ENCODE results near the gene FAHD1. TPM values are rescaled to one million over a fixed set of nuclear protein-coding genes. Genes with fewer than 3 reads are reported as not detected.
A peak's percentile ranks its signal among the peaks of the same experiment; 100 is the strongest.

Gene FAHD1
- total and polyA plus RNA-seq, 9 of the 15 experiments (the other 6 are each of a cell fraction or from before 2014, with no cell fraction given) = 2.2 to 20.9 (median 10.7) TPM

DNA sequence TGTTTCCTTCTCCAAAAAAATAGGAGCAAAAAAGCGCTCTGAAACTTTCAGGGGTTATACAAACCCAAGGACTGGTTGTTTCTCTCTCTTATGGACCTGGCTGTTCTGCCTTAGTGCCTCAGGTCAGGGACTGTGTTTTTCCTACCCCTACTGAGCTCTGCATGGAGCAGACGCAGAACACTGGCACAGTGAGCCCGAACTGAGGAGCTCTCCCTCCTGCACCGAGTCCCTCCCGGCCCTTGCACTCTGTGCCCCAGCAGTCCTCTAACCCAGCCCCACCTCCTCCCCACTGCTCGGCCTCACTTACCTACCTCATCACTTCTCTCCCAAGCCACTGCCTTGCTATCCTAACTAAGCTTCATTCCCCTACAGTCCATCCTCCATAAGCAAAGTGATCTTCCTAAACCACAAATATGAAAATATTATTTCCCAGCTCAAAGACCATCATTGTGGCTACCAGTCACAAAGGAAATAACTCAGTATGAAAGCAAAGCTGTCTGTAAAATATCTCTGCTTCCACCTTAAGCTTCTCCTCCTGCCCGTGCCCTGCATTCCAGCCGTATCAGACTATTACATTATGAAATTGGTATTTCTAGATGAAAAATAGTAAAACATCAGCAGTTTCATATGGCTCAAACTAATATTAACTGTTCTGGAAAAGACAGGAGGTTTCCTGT lies 31.3 kb downstream of the FAHD1 start:
- Histone ChIP-seq H3K36me3 (ENCODE audit: control insufficient read depth, insufficient read depth, low read length) (peaks cover 80% of the 10 kb centered on the region), H3K79me2 (ENCODE audit: control insufficient read depth, insufficient read depth, low read length) (peaks cover 15% of the 10 kb centered on the region), H3K9ac (ENCODE audit: insufficient read depth in 1 of 2, low read depth in 2 of 2, low read length in 2 of 2) (peak overlapping the region in 1 of 2 experiments; percentile 64; a peak in 1 of 4 replicates), H3K27me3 (ENCODE audit: control insufficient read depth in 2 of 2, insufficient read depth in 2 of 2, low read length in 2 of 2) (no peaks in the 10 kb centered on the region), H3K4me1 (replicated peaks in 1 of 2; ENCODE audit: control insufficient read depth in 2 of 2, insufficient read depth in 2 of 2, low read length in 2 of 2) (no peaks in the 10 kb centered on the region), H3K4me2 (ENCODE audit: insufficient read depth, low read length) (no peak overlapping the region), H3K9me1 (ENCODE audit: control insufficient read depth, insufficient read depth, low read length) (no peaks in the 10 kb centered on the region), H3K9me3 (replicated peaks; ENCODE audit: control insufficient read depth, insufficient read depth, low read depth, low read length) (no peaks in the 10 kb centered on the region), H2AFZ (ENCODE audit: low read depth, low read length) (no peak overlapping the region), H3K4me3 (no peak overlapping the region), H4K20me1 (replicated peaks; ENCODE audit: control insufficient read depth, insufficient read depth, low read length) (no peaks in the 10 kb centered on the region), H3K27ac (ENCODE audit: extremely low read depth, low read depth, low read length) (no peak overlapping the region)
- intact Hi-C loops (cut with micrococcal nuclease) (no loop called here), in situ Hi-C loops (cut with MboI) (no loop called here)
- TF ChIP-seq CBX1 (IDR thresholded peaks at IDR 0.05; ENCODE audit: low read depth) (no peak), ZNF707 (CRISPR knock-in tag; conservative IDR thresholded peaks at IDR 0.05) (no peak)
- ChIA-PET CTCF (ENCODE audit: low intra/inter-chr PET ratio) (no interaction called here), POLR2A (interaction anchor here (0.6 to 1.3 kb wide), 3 partner anchors 13 to 1074 kb away, joined by 3 to 5 read pairs (median 5); no protein-coding TSS in a partner anchor)
- no TSS peak for BruUV-seq (replicated peaks)
- no peak for DNase-seq (ENCODE audit: extremely low read depth in 1 of 4, low spot score in 3 of 4)
- no peak for ATAC-seq
- WGBS (ENCODE audit: insufficient coverage, low coverage, missing lambda C conversion rate) = 71% methylated on average over 8 of the region's 8 CpGs
- no peak for FAIRE-seq

DNA sequence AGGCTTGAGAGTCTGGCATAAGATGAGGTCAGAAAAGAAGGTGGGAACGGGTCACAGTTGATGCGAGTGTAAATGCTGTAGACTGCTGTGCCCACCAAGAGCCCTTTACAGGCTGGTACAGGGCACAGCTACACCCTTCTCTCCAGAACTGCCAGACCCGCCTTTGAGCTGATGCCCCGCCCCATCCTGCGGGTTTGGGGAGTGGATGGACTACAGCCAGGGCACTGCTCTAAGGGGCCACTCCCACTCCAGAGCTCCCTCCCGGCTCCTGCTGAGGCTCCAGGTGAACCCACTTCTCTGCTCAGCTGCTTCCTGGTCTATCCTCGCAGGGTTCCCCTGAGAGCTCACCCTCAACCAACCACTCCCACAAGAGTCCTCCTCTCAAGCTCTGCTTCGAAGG lies 32.6 kb downstream of the FAHD1 start:
- CTCF ChIA-PET (ENCODE audit: low intra/inter-chr PET ratio) = no interaction called here
- POLR2A ChIA-PET = interaction anchor here (0.8 to 1.0 kb wide), 3 partner anchors 10 to 101 kb away, joined by 3 read pairs; no protein-coding TSS in a partner anchor
- no peak for ATAC-seq
- intact Hi-C loops (cut with micrococcal nuclease) (no loop called here), in situ Hi-C loops (cut with MboI) (no loop called here)
- Histone ChIP-seq H3K9ac (ENCODE audit: insufficient read depth in 1 of 2, low read depth in 2 of 2, low read length in 2 of 2) (no peak overlapping the region), H3K79me2 (ENCODE audit: control insufficient read depth, insufficient read depth, low read length) (peaks cover 23% of the 10 kb centered on the region), H2AFZ (ENCODE audit: low read depth, low read length) (no peak overlapping the region), H3K4me1 (replicated peaks in 1 of 2; ENCODE audit: control insufficient read depth in 2 of 2, insufficient read depth in 2 of 2, low read length in 2 of 2) (no peaks in the 10 kb centered on the region), H4K20me1 (replicated peaks; ENCODE audit: control insufficient read depth, insufficient read depth, low read length) (no peaks in the 10 kb centered on the region), H3K27me3 (ENCODE audit: control insufficient read depth in 2 of 2, insufficient read depth in 2 of 2, low read length in 2 of 2) (no peaks in the 10 kb centered on the region), H3K27ac (ENCODE audit: extremely low read depth, low read depth, low read length) (no peak overlapping the region), H3K9me3 (replicated peaks; ENCODE audit: control insufficient read depth, insufficient read depth, low read depth, low read length) (no peaks in the 10 kb centered on the region), H3K4me3 (no peak overlapping the region), H3K4me2 (ENCODE audit: insufficient read depth, low read length) (no peak overlapping the region), H3K36me3 (ENCODE audit: control insufficient read depth, insufficient read depth, low read length) (peaks cover 72% of the 10 kb centered on the region), H3K9me1 (ENCODE audit: control insufficient read depth, insufficient read depth, low read length) (no peaks in the 10 kb centered on the region)
- WGBS (ENCODE audit: insufficient coverage, low coverage, missing lambda C conversion rate) = 77% methylated on average over 6 of the region's 8 CpGs
- BruUV-seq (replicated peaks) = no TSS peak
- DNase-seq (ENCODE audit: extremely low read depth in 1 of 4, low spot score in 3 of 4) = peak in 2 of 4 experiments; percentile 23 to 25
- FAIRE-seq = no peak
- TF ChIP-seq ELF4 (CRISPR knock-in tag; IDR thresholded peaks at IDR 0.05) (no peak), ZNF551 (CRISPR knock-in tag; IDR thresholded peaks at IDR 0.05) (no peak), PCBP2 (IDR thresholded peaks at IDR 0.05; ENCODE audit: low read depth, low read length, poor library complexity, severe bottlenecking) (no peak), THRAP3 (IDR thresholded peaks at IDR 0.05; ENCODE audit: borderline replicate concordance) (no peak), NR3C1 (CRISPR knock-in tag; IDR thresholded peaks at IDR 0.05) (no peak)

Measured in K562 (cell line).